GF-D8 (cell line): ENCODE results near the gene WNT7B.
"Not testable (repeated sequence)": the region's sequence is repeated elsewhere in the genome, so short reads cannot be mapped to it uniquely, and the experiment has no call there.

Experiments
- DNase-seq: peaks from one replicate; lab custom pipeline; 2025; lab: John Stamatoyannopoulos, UW

Gene WNT7B

DNA sequence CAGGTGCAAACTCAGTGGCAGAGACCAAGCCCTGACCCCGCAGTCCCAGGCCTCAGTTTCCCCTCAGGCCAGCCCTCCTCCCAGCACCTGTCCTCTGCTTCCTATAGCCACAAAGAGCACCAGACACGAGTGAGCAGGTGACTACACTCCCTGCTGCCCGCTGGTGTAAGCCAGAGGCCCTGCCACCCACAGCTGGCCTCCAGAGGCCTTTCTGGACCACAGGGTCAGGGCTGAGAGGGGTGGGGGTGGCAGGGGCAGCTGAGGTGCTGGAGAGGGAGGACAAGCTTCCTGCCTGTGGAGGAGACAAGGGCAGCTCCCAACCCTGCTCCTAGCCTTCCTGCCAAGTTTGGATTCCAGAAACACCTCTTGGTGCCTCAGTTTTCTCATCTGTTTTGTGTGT, 31.3 kb upstream of the WNT7B start:
- DNase-seq = no peak

GRCh38 chr22:46007848-46008261, 30.9 kb upstream of the WNT7B start:
- no peak for DNase-seq

- peak; percentile 77 for DNase-seq
These were observed 30.3 kb upstream of the WNT7B start for GRCh38 chr22:46007003-46007847.

- peak; percentile 58 for DNase-seq
These were observed 29.5 kb upstream of the WNT7B start for GRCh38 chr22:46006379-46007002.

- DNase-seq = not testable (repeated sequence)
These were observed 28.2 kb upstream of the WNT7B start for GRCh38 chr22:46005116-46005705.

- DNase-seq = no peak
These were observed 27.3 kb upstream of the WNT7B start for GRCh38 chr22:46004105-46004866.

GRCh38 chr22:46003271-46004091, 26.5 kb upstream of the WNT7B start:
- DNase-seq = no peak

DNA sequence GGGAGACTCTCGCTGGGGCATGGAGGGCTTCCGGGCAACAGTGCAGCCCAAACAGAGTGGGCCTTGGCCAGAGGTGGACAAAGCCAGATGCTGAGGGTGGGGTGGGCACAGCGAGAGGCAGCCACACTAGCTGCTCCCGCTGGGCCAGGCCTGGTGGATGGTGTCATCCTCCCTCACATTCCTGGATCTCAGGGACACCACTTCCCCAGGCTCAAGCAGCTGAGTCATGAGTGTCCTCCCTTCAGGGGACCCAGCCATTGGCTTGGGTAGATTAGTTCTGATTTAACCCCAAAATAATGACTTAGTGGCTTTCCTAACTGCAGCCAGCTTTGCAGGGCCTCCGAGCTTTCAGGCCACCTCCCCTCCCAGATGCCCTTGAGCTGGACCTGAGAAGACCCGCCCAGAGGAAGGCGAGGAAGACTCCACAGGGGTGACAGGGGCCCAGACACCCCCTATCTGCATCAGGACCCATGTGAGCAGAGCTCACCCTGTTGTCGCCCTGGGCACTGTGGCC, 25.9 kb upstream of the WNT7B start:
- no peak for DNase-seq

DNA sequence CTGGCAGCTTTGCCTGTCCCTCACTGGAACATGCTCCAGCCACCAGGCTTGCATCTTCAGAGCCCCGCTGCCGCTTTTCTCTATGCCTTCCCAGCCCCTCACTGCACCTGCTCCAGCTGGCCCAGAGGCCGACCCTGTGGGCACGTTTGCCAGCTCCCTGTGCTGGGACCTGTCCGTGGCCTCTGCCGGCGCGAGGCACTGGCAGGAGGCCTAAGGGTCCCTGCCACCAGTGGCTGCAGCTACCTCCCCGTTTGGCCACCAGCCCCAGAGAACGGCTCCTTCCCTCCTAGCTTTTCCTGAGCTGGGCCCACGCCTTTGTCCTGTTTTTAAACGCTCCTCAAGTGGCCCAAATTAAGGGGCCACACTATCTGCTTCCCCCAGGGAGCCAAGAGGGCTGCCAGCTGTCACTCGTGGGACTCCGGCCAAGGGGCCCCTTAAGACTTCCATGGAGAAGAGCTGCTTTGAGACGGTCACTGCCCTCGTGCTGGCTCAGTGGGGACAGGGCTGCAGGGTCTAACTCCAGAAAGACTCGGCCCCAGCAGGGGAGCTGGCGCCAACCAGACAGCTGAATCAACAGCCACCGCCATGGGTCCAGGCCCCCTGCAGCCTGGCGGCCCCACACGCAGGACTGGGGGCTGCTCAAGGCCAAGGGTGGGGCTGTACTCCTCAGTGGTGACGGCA, 24.6 kb upstream of the WNT7B start:
- DNase-seq = no peak

GRCh38 chr22:46001046-46001425, 24.1 kb upstream of the WNT7B start:
- DNase-seq = no peak

DNA sequence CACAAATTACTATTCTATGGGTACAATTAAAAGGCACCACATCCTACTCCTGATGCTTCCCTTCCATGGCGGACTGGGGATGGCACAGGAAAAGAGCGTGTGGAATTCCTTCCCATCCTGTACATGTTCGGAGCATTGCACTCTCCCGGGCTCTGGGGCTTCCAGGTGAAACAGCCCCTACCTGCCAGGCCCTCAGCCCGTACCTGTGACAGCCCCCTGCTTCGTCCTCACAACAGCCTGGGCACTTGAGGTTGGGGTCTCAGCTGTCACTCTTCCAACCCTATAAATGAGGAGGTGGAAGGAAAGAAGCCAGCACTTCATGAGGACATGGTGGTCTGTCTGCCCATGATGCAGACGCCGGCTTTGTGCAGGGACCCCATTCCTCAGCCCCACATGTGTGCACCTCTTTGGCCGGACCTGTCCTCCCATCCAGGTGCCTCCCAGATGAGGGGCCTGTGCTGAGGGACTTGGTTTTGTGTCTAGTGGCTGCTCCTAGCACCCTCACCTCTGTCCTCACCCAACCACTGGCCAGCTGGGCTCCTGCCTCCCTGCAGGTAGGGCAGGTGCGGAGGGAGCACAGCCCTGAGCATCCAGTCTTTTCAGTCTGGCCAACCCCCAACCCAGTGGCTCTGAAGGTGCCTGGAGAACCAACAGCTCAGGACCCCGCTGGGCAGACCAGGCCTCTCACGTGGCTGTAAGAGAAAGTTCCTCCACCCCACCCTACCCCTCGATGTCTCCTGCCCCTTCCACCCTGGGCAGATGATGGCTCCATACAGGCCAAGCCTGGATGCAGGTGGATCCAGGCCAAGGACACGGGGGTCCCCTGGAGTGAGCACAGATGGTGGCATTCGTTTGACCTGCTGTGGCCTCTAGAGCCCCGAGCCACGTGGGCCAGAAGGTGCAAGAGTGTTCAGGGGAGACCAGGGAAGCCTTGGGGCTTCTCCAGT, 23.4 kb upstream of the WNT7B start:
- no peak for DNase-seq

- DNase-seq = no peak
These were observed 22.5 kb upstream of the WNT7B start for GRCh38 chr22:45999379-45999971.

DNA sequence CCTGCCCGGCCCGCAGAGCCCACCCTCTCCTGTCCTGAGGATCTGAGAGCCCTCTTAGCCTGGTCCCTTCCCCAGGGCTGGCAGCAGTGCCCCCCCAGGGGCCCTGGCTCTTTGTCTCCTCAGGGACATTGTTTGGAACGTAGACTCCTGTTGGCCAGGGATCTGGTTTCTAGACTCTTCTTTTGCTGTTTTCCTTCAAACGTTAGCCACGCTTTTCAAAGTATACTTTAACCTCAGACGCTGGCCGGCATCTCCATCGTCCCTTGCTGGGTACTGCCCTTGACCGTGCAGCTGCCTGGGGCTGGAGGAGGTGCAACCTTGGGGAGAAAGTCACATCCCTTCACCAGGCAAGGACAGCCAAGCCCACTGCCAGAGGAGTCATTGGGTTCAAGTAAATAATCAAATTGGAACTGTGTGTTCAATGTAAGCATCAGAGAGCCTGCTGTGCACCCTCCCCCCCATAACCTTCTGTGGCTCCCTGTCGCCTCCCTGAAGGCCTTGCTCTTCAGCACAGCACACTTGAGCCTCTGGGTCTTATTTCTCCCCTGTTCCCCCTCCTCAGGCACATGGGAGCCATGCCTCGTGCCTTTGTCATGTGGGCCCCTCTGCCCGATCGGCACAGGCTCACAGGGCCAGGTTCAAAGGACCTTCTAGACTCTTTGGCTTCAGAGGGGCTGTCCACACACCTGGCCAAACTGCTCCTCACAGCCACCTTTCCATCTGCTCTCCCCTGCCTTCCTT, 21.8 kb upstream of the WNT7B start:
- no peak for DNase-seq

GRCh38 chr22:45997777-45998637, 21.0 kb upstream of the WNT7B start:
- peak; percentile 26 for DNase-seq

GRCh38 chr22:45997077-45997776, 20.3 kb upstream of the WNT7B start:
- DNase-seq = peak; percentile 89

- DNase-seq = peak; percentile 28
These were observed 19.5 kb upstream of the WNT7B start for GRCh38 chr22:45996241-45997076.
